NCI-H2081 treated with DMSO at 0.1 percent for 48 hours (cell line): ENCODE measurements around the gene MTX3.

Source experiments
- DNase-seq: peaks from one replicate; lab custom pipeline; 2025; lab: John Stamatoyannopoulos, UW

MTX3 gene

GRCh38 chr5:79936002-79936645 lies 54.9 kb downstream of the MTX3 start:
- no peak for DNase-seq

GRCh38 chr5:79934681-79935080 lies 56.4 kb downstream of the MTX3 start:
- no peak for DNase-seq

- no peak for DNase-seq
Measured at GRCh38 chr5:79932510-79933504, 58.3 kb downstream of the MTX3 start.

- no peak for DNase-seq
Measured at GRCh38 chr5:79931866-79932265, 59.2 kb downstream of the MTX3 start.

GRCh38 chr5:79931409-79931808 lies 59.7 kb downstream of the MTX3 start:
- no peak for DNase-seq

- no peak for DNase-seq
Measured at GRCh38 chr5:79929095-79929494, 62.0 kb downstream of the MTX3 start.
